HG02973 (cell line): ENCODE data around the gene GADD45G.

ENCODE experiments used
- ATAC-seq: cut with Tn5 transposase; IDR thresholded peaks from one replicate; pipeline ENCODE4 v1.9.1; 2021; ENCODE audit warnings: moderate library complexity; ENCODE audit not compliant: unreplicated experiment

Gene GADD45G

GRCh38 chr9:89608641-89609335 lies 4.0 kb downstream of the GADD45G start:
- no peak for ATAC-seq

GRCh38 chr9:89609426-89610006 lies 4.7 kb downstream of the GADD45G start:
- ATAC-seq, result no peak

GRCh38 chr9:89610391-89610925 lies 5.6 kb downstream of the GADD45G start:
- no peak for ATAC-seq

GRCh38 chr9:89611425-89611824 lies 6.6 kb downstream of the GADD45G start:
- no peak for ATAC-seq

- ATAC-seq, result no peak
Measured at GRCh38 chr9:89612566-89613278, 7.9 kb downstream of the GADD45G start.

GRCh38 chr9:89613912-89614892 lies 9.4 kb downstream of the GADD45G start:
- no peak for ATAC-seq

- ATAC-seq, result no peak
Measured at GRCh38 chr9:89615661-89616060, 10.8 kb downstream of the GADD45G start.

GRCh38 chr9:89616411-89616810 lies 11.6 kb downstream of the GADD45G start:
- ATAC-seq, result no peak

- ATAC-seq, result no peak
Measured at GRCh38 chr9:89617978-89618377, 13.2 kb downstream of the GADD45G start.

GRCh38 chr9:89619019-89619418 lies 14.2 kb downstream of the GADD45G start:
- ATAC-seq, result no peak

GRCh38 chr9:89619424-89620138 lies 14.8 kb downstream of the GADD45G start:
- no peak for ATAC-seq

GRCh38 chr9:89621031-89621430 lies 16.2 kb downstream of the GADD45G start:
- ATAC-seq, result no peak

GRCh38 chr9:89621676-89622075 lies 16.9 kb downstream of the GADD45G start:
- ATAC-seq, result no peak

- no peak for ATAC-seq
Measured at GRCh38 chr9:89622933-89623861, 18.4 kb downstream of the GADD45G start.

- ATAC-seq, result no peak
Measured at GRCh38 chr9:89623925-89624420, 19.2 kb downstream of the GADD45G start.

GRCh38 chr9:89625721-89626687 lies 21.2 kb downstream of the GADD45G start:
- no peak for ATAC-seq

GRCh38 chr9:89626741-89627265 lies 22.0 kb downstream of the GADD45G start:
- no peak for ATAC-seq
